Mesendoderm (in vitro differentiated cells): ENCODE results near the gene POC1A.

ENCODE experiments used
- DNase-seq: peaks from one replicate; pipeline ENCODE4 v3.0.0; 2013
- H2AK5ac ChIP-seq: 2 replicates; pipeline ENCODE4 v1.6.1; 2013; ENCODE audit warnings: low read length, inconsistent platforms
- H2BK120ac ChIP-seq: 2 replicates; pipeline ENCODE4 v1.6.1; 2013; ENCODE audit warnings: low read depth, mild to moderate bottlenecking, low read length, moderate library complexity, mixed read lengths
- H2BK15ac ChIP-seq: replicated peaks from 2 replicates; pipeline ENCODE4 v1.6.1; 2013; ENCODE audit warnings: low read depth, mild to moderate bottlenecking, moderate library complexity
- H2BK5ac ChIP-seq: 2 replicates; pipeline ENCODE4 v1.6.1; 2013; ENCODE audit warnings: low read length, inconsistent platforms
- H3K18ac ChIP-seq: 2 replicates; pipeline ENCODE4 v1.6.1; 2013; ENCODE audit warnings: mild to moderate bottlenecking, low read length, mixed read lengths
- H3K23ac ChIP-seq: one replicate; pipeline ENCODE4 v1.6.1; 2013; ENCODE audit warnings: low read length
- H3K27ac ChIP-seq: 2 replicates; pipeline ENCODE4 v1.5.1; 2013; ENCODE audit warnings: low read depth, mild to moderate bottlenecking, inconsistent platforms, low read length, moderate library complexity
- H3K27me3 ChIP-seq: 2 replicates; pipeline ENCODE4 v1.6.1; 2013; ENCODE audit warnings: low read length, control low read depth, mild to moderate bottlenecking, inconsistent platforms; ENCODE audit not compliant: insufficient read depth, poor library complexity
- H3K36me3 ChIP-seq: 2 replicates; pipeline ENCODE4 v1.6.1; 2013; ENCODE audit warnings: low read length, inconsistent platforms; ENCODE audit not compliant: control insufficient read depth, insufficient read depth
- H3K4ac ChIP-seq: one replicate; pipeline ENCODE4 v1.6.1; 2013; ENCODE audit warnings: low read depth, mild to moderate bottlenecking, low read length, moderate library complexity
- H3K4me1 ChIP-seq: 2 replicates; pipeline ENCODE4 v1.6.1; 2013; ENCODE audit warnings: low read depth, low read length, inconsistent platforms; ENCODE audit not compliant: control insufficient read depth
- H3K4me2 ChIP-seq: 2 replicates; pipeline ENCODE4 v1.6.1; 2013; ENCODE audit warnings: low read length
- H3K4me3 ChIP-seq: 2 replicates; pipeline ENCODE4 v1.5.1; 2013; ENCODE audit warnings: mild to moderate bottlenecking, low read length
- H3K56ac ChIP-seq: one replicate; pipeline ENCODE4 v1.6.1; 2013; ENCODE audit warnings: low read length
- H3K79me1 ChIP-seq: 2 replicates; pipeline ENCODE4 v1.6.1; 2013; ENCODE audit warnings: low read length, inconsistent platforms
- H3K79me2 ChIP-seq: 2 replicates; pipeline ENCODE4 v1.6.1; 2013; ENCODE audit warnings: mild to moderate bottlenecking, low read length; ENCODE audit not compliant: control insufficient read depth, insufficient read depth
- H3K9ac ChIP-seq: 2 replicates; pipeline ENCODE4 v1.6.1; 2013; ENCODE audit warnings: low read length, inconsistent platforms
- H4K5ac ChIP-seq: one replicate; pipeline ENCODE4 v1.6.1; 2013; ENCODE audit warnings: low read length
- H4K8ac ChIP-seq: one replicate; pipeline ENCODE4 v1.6.1; 2013; ENCODE audit warnings: low read depth, mild to moderate bottlenecking, control low read depth, low read length, moderate library complexity
- WGBS: extraction: QIAGEN DNeasy Blood & Tissue Kit; methylation state at CpG from one replicate; pipeline ENCODE4 v1.1.7; 2013; ENCODE audit warnings: low lambda C conversion rate, missing lambda C conversion rate; ENCODE audit not compliant: insufficient coverage; ENCODE audit errors: extremely low coverage; 5-methylcytosine and 5-hydroxymethylcytosine counted together

POC1A gene

GRCh38 chr3:52120556-52121463, 33.4 kb downstream of the POC1A start:
- no peaks in the 10 kb centered on the region for H3K27me3 ChIP-seq
- no peaks in the 10 kb centered on the region for H3K79me2 ChIP-seq
- H2BK5ac ChIP-seq, result no peak overlapping the region
- H2BK15ac ChIP-seq, result no peak overlapping the region
- H3K36me3 ChIP-seq, result no peaks in the 10 kb centered on the region
- no peaks in the 10 kb centered on the region for H3K4me1 ChIP-seq
- no peak overlapping the region for H2BK120ac ChIP-seq
- no peak overlapping the region for H3K4me3 ChIP-seq
- DNase-seq, result no peak
- H3K79me1 ChIP-seq, result no peaks in the 10 kb centered on the region
- WGBS, result no CpG with 5 or more reads among the region's 3 CpGs
- no peak overlapping the region for H3K4me2 ChIP-seq
- H3K27ac ChIP-seq, result no peak overlapping the region
- no peak overlapping the region for H2AK5ac ChIP-seq
- no peak overlapping the region for H3K23ac ChIP-seq
- no peak overlapping the region for H4K5ac ChIP-seq
- H3K4ac ChIP-seq, result no peak overlapping the region
- H3K56ac ChIP-seq, result no peak overlapping the region
- no peak overlapping the region for H3K9ac ChIP-seq
- no peak overlapping the region for H4K8ac ChIP-seq
- no peak overlapping the region for H3K18ac ChIP-seq

DNA sequence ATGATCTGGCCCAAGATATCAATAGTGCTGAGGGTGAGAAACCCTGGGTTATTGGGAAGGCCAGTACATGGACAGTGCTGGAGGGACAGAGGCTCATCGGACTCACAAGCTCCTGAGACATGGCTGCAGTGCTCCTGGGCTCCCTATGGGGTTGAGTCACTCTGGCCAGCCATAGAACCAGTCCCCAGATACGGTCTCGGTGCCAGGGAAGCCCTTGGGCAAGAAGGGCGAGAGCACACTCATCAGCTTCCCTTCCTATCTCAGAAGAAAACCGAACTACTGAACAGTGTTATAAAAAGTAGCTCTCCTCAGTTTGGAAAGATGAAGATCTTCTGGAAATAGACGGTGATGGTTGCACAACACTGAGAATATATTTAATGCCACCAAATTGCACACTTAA, 34.4 kb downstream of the POC1A start:
- no peak overlapping the region for H3K27ac ChIP-seq
- H3K36me3 ChIP-seq, result no peaks in the 10 kb centered on the region
- H3K4me3 ChIP-seq, result no peak overlapping the region
- H3K4me2 ChIP-seq, result no peak overlapping the region
- H3K23ac ChIP-seq, result no peak overlapping the region
- H2BK5ac ChIP-seq, result no peak overlapping the region
- H4K8ac ChIP-seq, result no peak overlapping the region
- no peak overlapping the region for H2AK5ac ChIP-seq
- no peak overlapping the region for H4K5ac ChIP-seq
- no CpG with 5 or more reads among the region's 6 CpGs for whole genome bisulfite sequencing
- H2BK15ac ChIP-seq, result no peak overlapping the region
- H3K4me1 ChIP-seq, result no peaks in the 10 kb centered on the region
- H3K4ac ChIP-seq, result no peak overlapping the region
- H3K56ac ChIP-seq, result no peak overlapping the region
- no peaks in the 10 kb centered on the region for H3K27me3 ChIP-seq
- H3K9ac ChIP-seq, result no peak overlapping the region
- no peaks in the 10 kb centered on the region for H3K79me1 ChIP-seq
- DNase-seq, result no peak
- no peak overlapping the region for H2BK120ac ChIP-seq
- H3K79me2 ChIP-seq, result no peaks in the 10 kb centered on the region
- H3K18ac ChIP-seq, result no peak overlapping the region

GRCh38 chr3:52119099-52119498, 35.1 kb downstream of the POC1A start:
- Histone ChIP-seq H3K36me3 (no peaks in the 10 kb centered on the region), H3K4me1 (no peaks in the 10 kb centered on the region), H3K79me1 (no peaks in the 10 kb centered on the region), H4K8ac (no peak overlapping the region), H2AK5ac (no peak overlapping the region), H3K79me2 (no peaks in the 10 kb centered on the region), H3K4ac (no peak overlapping the region), H3K4me3 (no peak overlapping the region), H2BK15ac (no peak overlapping the region), H3K9ac (no peak overlapping the region), H3K56ac (no peak overlapping the region), H2BK5ac (no peak overlapping the region), H4K5ac (no peak overlapping the region), H2BK120ac (no peak overlapping the region), H3K4me2 (no peak overlapping the region), H3K27ac (no peak overlapping the region), H3K23ac (no peak overlapping the region), H3K18ac (no peak overlapping the region), H3K27me3 (no peaks in the 10 kb centered on the region)
- DNase-seq, result peak; percentile 86
- no CpG with 5 or more reads among the region's 5 CpGs for WGBS

DNA sequence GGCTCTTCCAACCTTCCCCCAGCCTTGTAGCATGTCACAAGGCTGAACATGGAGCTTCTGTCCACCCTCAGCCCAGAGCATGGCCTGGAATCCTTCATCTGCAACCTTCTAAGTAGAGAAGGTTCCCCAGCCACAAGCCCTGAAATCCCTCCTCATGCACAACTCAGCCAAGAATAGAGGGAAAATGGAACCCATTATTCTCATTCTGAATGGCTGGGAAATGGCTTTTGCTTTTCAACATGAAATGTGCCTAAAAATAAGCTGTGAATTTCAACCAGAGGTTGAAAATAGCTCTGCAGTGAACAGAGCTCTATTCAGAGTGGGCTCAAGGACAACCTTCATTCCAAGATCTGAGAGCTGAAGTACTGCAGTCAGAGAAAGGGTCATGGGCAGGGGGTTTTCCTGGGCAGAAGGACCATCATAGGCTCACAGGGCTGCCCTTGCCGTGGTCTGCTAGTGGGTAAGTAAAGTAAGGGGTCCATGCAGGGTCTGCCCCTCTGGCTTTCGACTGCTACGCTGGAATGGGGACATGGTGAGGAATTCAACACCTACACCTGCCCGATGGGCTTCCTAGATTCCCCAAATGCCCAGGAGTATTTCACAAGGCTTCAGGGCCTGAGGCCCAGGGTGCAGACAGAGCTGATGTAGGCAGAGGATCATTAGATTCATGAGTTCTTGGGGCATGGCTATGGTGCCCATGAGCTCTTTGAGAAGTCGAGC, 35.9 kb downstream of the POC1A start:
- Histone ChIP-seq H3K18ac (no peak overlapping the region), H3K9ac (no peak overlapping the region), H3K79me2 (no peaks in the 10 kb centered on the region), H3K4me3 (no peak overlapping the region), H3K56ac (no peak overlapping the region), H3K27ac (no peak overlapping the region), H4K8ac (no peak overlapping the region), H2BK5ac (no peak overlapping the region), H2BK15ac (no peak overlapping the region), H2BK120ac (no peak overlapping the region), H3K36me3 (no peaks in the 10 kb centered on the region), H3K4me1 (no peaks in the 10 kb centered on the region), H3K79me1 (no peaks in the 10 kb centered on the region), H3K4me2 (no peak overlapping the region), H2AK5ac (no peak overlapping the region), H3K4ac (no peak overlapping the region), H4K5ac (no peak overlapping the region), H3K23ac (no peak overlapping the region), H3K27me3 (no peaks in the 10 kb centered on the region)
- WGBS, result no CpG with 5 or more reads among the region's 5 CpGs
- DNase-seq, result no peak

- Histone ChIP-seq H3K27ac (no peak overlapping the region), H3K4me1 (no peaks in the 10 kb centered on the region), H4K8ac (no peak overlapping the region), H2AK5ac (no peak overlapping the region), H2BK5ac (no peak overlapping the region), H2BK15ac (no peak overlapping the region), H3K36me3 (no peaks in the 10 kb centered on the region), H3K23ac (no peak overlapping the region), H3K18ac (no peak overlapping the region), H3K4me2 (no peak overlapping the region), H3K9ac (no peak overlapping the region), H3K56ac (no peak overlapping the region), H2BK120ac (no peak overlapping the region), H4K5ac (no peak overlapping the region), H3K79me1 (no peaks in the 10 kb centered on the region), H3K4me3 (no peak overlapping the region), H3K27me3 (no peaks in the 10 kb centered on the region), H3K4ac (no peak overlapping the region), H3K79me2 (no peaks in the 10 kb centered on the region)
- no peak for DNase-seq
- WGBS, result no CpG with 5 or more reads among the region's 4 CpGs
These were observed 36.7 kb downstream of the POC1A start for GRCh38 chr3:52117537-52117936.
